HG02678 (cell line): ENCODE measurements around the gene ARHGEF6.
A peak's percentile ranks its signal among the peaks of the same experiment; 100 is the strongest.

ENCODE experiments used
- ATAC-seq: cut with Tn5 transposase; IDR thresholded peaks from one replicate; pipeline ENCODE4 v1.9.1; 2021; ENCODE audit warnings: mild to moderate bottlenecking, moderate library complexity; ENCODE audit not compliant: unreplicated experiment

The ARHGEF6 gene

GRCh38 chrX:136652822-136653723 lies 127.7 kb downstream of the ARHGEF6 start:
- ATAC-seq = no peak

GRCh38 chrX:136650811-136651210 lies 129.9 kb downstream of the ARHGEF6 start:
- ATAC-seq = no peak

GRCh38 chrX:136647677-136648360 lies 132.9 kb downstream of the ARHGEF6 start, which contains the start of gene CD40LG:
Gene CD40LG (plus strand): TSS chrX:136648158. CDS start chrX:136648249, 91 bp downstream.
- no peak for ATAC-seq

- ATAC-seq = peak; percentile 68
These were observed 134.0 kb downstream of the ARHGEF6 start for GRCh38 chrX:136646602-136647239.

- no peak for ATAC-seq
These were observed 137.5 kb downstream of the ARHGEF6 start for GRCh38 chrX:136643243-136643642.

DNA sequence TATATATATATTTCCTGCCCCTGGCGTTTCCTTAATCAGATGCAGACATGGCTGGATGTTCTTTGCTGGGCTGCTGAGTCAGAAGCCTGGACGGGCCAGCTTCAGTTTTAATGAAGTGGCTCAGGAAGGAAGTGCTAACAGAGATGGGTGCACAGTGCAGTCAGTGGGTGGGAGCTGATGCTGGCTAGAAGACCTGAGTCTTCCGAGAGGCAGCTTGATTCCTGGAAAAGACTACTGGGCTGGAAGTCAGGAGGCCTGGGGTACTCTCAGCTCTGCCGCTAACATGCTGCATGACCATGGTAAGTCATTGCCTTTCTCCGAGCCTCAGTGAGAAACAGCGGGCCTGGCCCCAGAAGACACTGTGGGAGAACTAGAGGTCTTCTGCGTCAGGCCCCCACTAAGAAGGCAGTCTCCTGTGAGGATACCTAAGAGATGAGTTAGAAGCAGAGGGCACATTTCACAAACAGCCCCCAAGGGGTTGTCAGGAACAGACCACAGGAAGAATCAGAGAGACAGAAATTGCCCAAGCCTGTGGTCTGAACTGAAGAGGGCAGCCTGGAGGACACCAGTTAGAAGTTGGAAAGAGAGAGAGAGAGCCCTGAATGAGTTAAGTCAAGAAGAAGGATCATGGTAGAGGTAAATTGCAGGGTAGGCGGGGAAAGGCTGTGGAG lies 141.1 kb downstream of the ARHGEF6 start:
- no peak for ATAC-seq

- no peak for ATAC-seq
These were observed 144.6 kb downstream of the ARHGEF6 start for GRCh38 chrX:136636121-136636520.

DNA sequence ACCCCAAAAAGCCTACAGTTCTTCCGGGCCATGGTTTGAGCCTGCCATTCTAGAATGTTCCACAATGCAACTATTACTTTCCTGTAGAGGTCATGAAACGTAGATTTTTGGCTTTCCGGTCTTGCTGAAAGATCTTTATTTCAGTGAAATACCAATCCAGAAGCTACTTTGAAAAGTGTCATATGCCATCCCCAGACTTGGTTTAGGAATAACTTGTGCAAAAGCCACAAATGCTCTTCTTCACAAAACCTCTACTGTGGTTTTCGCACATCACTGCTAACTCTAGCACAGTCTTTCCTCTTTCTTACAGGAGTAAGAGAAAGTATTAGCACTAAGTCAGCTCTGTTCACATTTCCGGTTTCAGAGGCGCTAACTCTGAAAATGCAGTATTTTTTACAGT lies 145.5 kb downstream of the ARHGEF6 start:
- ATAC-seq = peak; percentile 61

GRCh38 chrX:136630881-136631280 lies 149.9 kb downstream of the ARHGEF6 start:
- no peak for ATAC-seq

DNA sequence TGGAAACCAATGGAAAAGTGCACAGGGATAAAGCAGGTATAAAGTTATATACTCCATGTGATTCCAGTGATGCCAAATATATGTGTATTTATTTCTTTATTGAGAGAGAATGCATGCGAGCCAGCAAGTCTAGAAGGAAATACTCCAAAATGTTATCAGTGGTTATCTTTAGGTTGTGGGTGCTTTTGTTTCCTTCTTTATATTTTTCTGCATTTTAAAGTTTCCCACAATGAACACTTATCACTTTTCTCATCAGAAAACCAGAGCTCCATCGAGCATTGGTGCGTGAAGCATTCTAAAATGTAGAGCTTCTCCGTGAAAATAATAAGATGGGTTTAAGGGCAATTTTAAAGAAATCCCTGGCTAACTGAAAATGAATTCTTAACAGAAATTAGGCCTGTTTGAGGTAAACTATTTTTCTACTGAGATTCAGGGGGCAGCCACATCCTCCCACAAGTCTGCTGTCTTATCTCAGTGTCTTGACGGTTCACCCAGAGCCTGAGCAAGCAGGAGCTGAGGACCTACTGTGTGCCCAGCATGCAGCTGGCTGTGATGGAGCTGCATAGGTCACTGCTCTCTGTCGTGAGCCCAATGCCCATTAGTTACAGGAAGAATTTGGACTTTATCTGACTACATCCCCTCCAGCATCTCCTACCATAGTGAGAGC lies 151.5 kb downstream of the ARHGEF6 start:
- ATAC-seq = no peak

GRCh38 chrX:136627409-136627808 lies 153.3 kb downstream of the ARHGEF6 start:
- no peak for ATAC-seq

- ATAC-seq = no peak
These were observed 153.8 kb downstream of the ARHGEF6 start for GRCh38 chrX:136626891-136627290.

DNA sequence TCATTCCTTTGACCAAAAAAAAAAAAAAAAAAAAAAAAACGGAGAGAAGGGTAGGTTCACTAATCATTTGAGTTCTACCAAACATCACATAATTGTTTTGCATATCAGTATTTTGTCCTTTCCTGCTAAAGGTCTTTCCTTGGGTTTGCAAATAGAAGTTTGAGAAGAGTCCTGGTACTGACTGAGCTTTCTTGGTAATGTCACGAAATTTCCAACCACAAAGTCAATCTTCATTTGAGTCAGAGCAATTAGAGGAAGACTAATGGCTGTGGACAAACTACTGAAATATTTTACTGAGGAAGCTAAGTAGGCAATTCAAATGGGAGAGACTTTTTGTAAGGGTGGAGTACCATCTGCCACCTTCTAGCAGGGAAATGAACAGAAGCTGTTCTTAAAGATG lies 154.5 kb downstream of the ARHGEF6 start:
- ATAC-seq = peak; percentile 61

GRCh38 chrX:136625246-136625645 lies 155.5 kb downstream of the ARHGEF6 start:
- no peak for ATAC-seq

- no peak for ATAC-seq
These were observed 157.3 kb downstream of the ARHGEF6 start for GRCh38 chrX:136623396-136623795.

- ATAC-seq = no peak
These were observed 158.2 kb downstream of the ARHGEF6 start for GRCh38 chrX:136622568-136622967.

DNA sequence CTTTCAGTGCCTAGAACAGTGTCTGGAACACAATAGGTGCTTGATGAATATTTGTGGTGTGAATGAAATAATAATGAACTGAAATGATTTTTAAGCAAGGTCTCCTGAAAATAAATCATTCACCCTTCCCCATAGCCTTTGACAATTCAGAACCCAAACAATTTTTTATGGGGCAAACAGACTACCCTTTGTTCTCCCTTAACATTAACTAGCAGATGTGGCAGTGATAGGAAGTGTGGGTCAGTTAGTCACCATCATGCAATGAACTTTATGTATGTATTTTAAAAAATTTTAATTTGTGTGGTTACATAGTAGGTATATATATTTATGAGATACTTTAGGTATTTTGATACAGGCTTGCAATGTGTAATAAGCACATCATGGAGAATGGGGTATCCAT lies 160.0 kb downstream of the ARHGEF6 start:
- ATAC-seq = no peak

GRCh38 chrX:136619899-136620505 lies 160.7 kb downstream of the ARHGEF6 start:
- ATAC-seq = no peak

GRCh38 chrX:136616987-136617685 lies 163.6 kb downstream of the ARHGEF6 start:
- ATAC-seq = peak; percentile 92
